ENCODE data around the gene TNC.

Gene TNC

DNA sequence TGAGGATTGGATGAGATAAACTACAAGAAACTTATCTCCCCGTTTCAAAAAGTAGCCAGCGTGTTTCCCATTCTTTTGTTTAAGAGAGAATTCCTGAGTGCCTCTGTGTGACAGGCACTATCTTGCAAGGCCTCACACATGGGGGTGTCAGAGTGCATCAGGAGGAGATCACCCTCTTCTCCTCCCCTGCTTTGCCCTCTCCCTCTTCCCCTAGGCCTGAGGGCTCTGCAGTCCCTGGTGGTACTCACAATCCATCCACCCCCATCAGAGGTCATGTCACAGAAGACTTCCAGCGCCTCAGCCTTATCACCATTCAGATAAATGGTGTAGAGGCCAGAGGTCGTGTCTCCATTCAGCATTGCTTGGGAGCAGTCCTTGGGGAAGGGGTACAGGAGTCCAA is 88.0 kb downstream of the TNC start:
- TF ChIP-seq YY1 (IDR thresholded peaks at IDR 0.05; ENCODE audit: insufficient read depth, insufficient read length) = no peak
- TF ChIP-seq ZNF274 (IDR thresholded peaks at IDR 0.05; ENCODE audit: low read depth, low read length) = no peak
- no peak for TF ChIP-seq SUZ12 (IDR thresholded peaks at IDR 0.05; ENCODE audit: extremely low read depth, insufficient read depth, insufficient read length)
- Histone ChIP-seq H3K27me3 (ENCODE audit: insufficient read depth, insufficient read length) (no peaks in the 10 kb centered on the region), H3K9me3 (ENCODE audit: insufficient read depth, low read length) (no peaks in the 10 kb centered on the region), H3K4me1 (ENCODE audit: insufficient read depth, insufficient read length) (no peaks in the 10 kb centered on the region), H3K4me3 (ENCODE audit: insufficient read length, low read depth) (no peak overlapping the region), H3K36me3 (ENCODE audit: insufficient read depth, insufficient read length, low read length) (peaks cover 82% of the 10 kb centered on the region), H3K9ac (ENCODE audit: insufficient read length, low read depth) (no peak overlapping the region)
- no peak for DNase-seq (ENCODE audit: low read depth, low spot score)

- no peak for TF ChIP-seq ZNF274 (IDR thresholded peaks at IDR 0.05; ENCODE audit: low read depth, low read length)
- Histone ChIP-seq H3K9ac (ENCODE audit: insufficient read length, low read depth) (no peak overlapping the region), H3K9me3 (ENCODE audit: insufficient read depth, low read length) (no peaks in the 10 kb centered on the region), H3K4me1 (ENCODE audit: insufficient read depth, insufficient read length) (no peaks in the 10 kb centered on the region), H3K4me3 (ENCODE audit: insufficient read length, low read depth) (no peak overlapping the region), H3K27me3 (ENCODE audit: insufficient read depth, insufficient read length) (no peaks in the 10 kb centered on the region), H3K36me3 (ENCODE audit: insufficient read depth, insufficient read length, low read length) (peaks cover 86% of the 10 kb centered on the region)
- DNase-seq (ENCODE audit: low read depth, low spot score) = no peak
Observed at GRCh38 chr9:115025721-115026120, 92.2 kb downstream of the TNC start.

- DNase-seq (ENCODE audit: low read depth, low spot score) = no peak
- Histone ChIP-seq H3K4me3 (ENCODE audit: insufficient read length, low read depth) (no peak overlapping the region), H3K36me3 (ENCODE audit: insufficient read depth, insufficient read length, low read length) (peaks cover 81% of the 10 kb centered on the region), H3K9me3 (ENCODE audit: insufficient read depth, low read length) (no peaks in the 10 kb centered on the region), H3K9ac (ENCODE audit: insufficient read length, low read depth) (no peak overlapping the region), H3K27me3 (ENCODE audit: insufficient read depth, insufficient read length) (no peaks in the 10 kb centered on the region), H3K4me1 (ENCODE audit: insufficient read depth, insufficient read length) (no peaks in the 10 kb centered on the region)
- TF ChIP-seq ZNF274 (IDR thresholded peaks at IDR 0.05; ENCODE audit: low read depth, low read length) = no peak
- no peak for TF ChIP-seq SUZ12 (IDR thresholded peaks at IDR 0.05; ENCODE audit: extremely low read depth, insufficient read depth, insufficient read length)
- TF ChIP-seq YY1 (IDR thresholded peaks at IDR 0.05; ENCODE audit: insufficient read depth, insufficient read length) = no peak
Observed at GRCh38 chr9:115024925-115025535, 92.9 kb downstream of the TNC start.

- Histone ChIP-seq H3K4me1 (ENCODE audit: insufficient read depth, insufficient read length) (no peaks in the 10 kb centered on the region), H3K9me3 (ENCODE audit: insufficient read depth, low read length) (no peaks in the 10 kb centered on the region), H3K4me3 (ENCODE audit: insufficient read length, low read depth) (no peak overlapping the region), H3K36me3 (ENCODE audit: insufficient read depth, insufficient read length, low read length) (peaks cover 65% of the 10 kb centered on the region), H3K27me3 (ENCODE audit: insufficient read depth, insufficient read length) (no peaks in the 10 kb centered on the region), H3K9ac (ENCODE audit: insufficient read length, low read depth) (no peak overlapping the region)
- TF ChIP-seq SUZ12 (IDR thresholded peaks at IDR 0.05; ENCODE audit: extremely low read depth, insufficient read depth, insufficient read length) (no peak), YY1 (IDR thresholded peaks at IDR 0.05; ENCODE audit: insufficient read depth, insufficient read length) (no peak), ZNF274 (IDR thresholded peaks at IDR 0.05; ENCODE audit: low read depth, low read length) (no peak)
- DNase-seq (ENCODE audit: low read depth, low spot score) = no peak
Observed at GRCh38 chr9:115022760-115023434, 95.1 kb downstream of the TNC start.

- no peaks in the 10 kb centered on the region for H3K9me3 ChIP-seq (ENCODE audit: insufficient read depth, low read length)
- peaks cover 33% of the 10 kb centered on the region for H3K36me3 ChIP-seq (ENCODE audit: insufficient read depth, insufficient read length, low read length)
- no peaks in the 10 kb centered on the region for H3K27me3 ChIP-seq (ENCODE audit: insufficient read depth, insufficient read length)
- H3K4me1 ChIP-seq (ENCODE audit: insufficient read depth, insufficient read length) = no peaks in the 10 kb centered on the region
- DNase-seq (ENCODE audit: low read depth, low spot score) = no peak
- no peak overlapping the region for H3K9ac ChIP-seq (ENCODE audit: insufficient read length, low read depth)
- H3K4me3 ChIP-seq (ENCODE audit: insufficient read length, low read depth) = no peak overlapping the region
- TF ChIP-seq ZNF274 (IDR thresholded peaks at IDR 0.05; ENCODE audit: low read depth, low read length) = no peak
Observed at GRCh38 chr9:115018547-115019435, 99.2 kb downstream of the TNC start.

DNA sequence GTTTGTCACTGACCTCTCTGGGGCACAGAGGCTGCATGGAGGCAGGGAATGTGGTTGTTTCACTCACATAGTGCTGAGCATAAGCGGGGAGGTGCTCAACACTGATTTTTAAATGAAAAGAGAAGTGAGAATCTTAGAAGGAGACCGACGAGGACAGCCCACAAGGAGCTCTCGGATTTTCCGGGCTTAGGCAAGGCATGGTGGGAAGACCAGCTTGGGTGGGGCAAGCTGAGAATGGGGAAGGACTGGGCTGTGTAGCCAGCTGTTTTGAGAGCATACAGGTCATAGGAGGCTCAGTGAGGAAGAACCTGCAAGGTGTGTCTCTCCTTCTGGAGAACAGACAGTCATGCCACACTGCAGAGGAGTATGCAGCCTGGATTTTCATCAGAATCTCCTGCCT is 101.6 kb downstream of the TNC start:
- H3K4me3 ChIP-seq (ENCODE audit: insufficient read length, low read depth) = no peak overlapping the region
- H3K36me3 ChIP-seq (ENCODE audit: insufficient read depth, insufficient read length, low read length) = peaks cover 8% of the 10 kb centered on the region
- H3K27me3 ChIP-seq (ENCODE audit: insufficient read depth, insufficient read length) = no peaks in the 10 kb centered on the region
- TF ChIP-seq SUZ12 (IDR thresholded peaks at IDR 0.05; ENCODE audit: extremely low read depth, insufficient read depth, insufficient read length) (no peak), YY1 (IDR thresholded peaks at IDR 0.05; ENCODE audit: insufficient read depth, insufficient read length) (no peak), ZNF274 (IDR thresholded peaks at IDR 0.05; ENCODE audit: low read depth, low read length) (no peak)
- no peak for DNase-seq (ENCODE audit: low read depth, low spot score)
- no peak overlapping the region for H3K9ac ChIP-seq (ENCODE audit: insufficient read length, low read depth)
- H3K9me3 ChIP-seq (ENCODE audit: insufficient read depth, low read length) = no peaks in the 10 kb centered on the region
- H3K4me1 ChIP-seq (ENCODE audit: insufficient read depth, insufficient read length) = no peaks in the 10 kb centered on the region

- Histone ChIP-seq H3K4me1 (ENCODE audit: insufficient read depth, insufficient read length) (no peaks in the 10 kb centered on the region), H3K36me3 (ENCODE audit: insufficient read depth, insufficient read length, low read length) (no peaks in the 10 kb centered on the region), H3K27me3 (ENCODE audit: insufficient read depth, insufficient read length) (no peaks in the 10 kb centered on the region), H3K9ac (ENCODE audit: insufficient read length, low read depth) (no peak overlapping the region), H3K9me3 (ENCODE audit: insufficient read depth, low read length) (no peaks in the 10 kb centered on the region), H3K4me3 (ENCODE audit: insufficient read length, low read depth) (no peak overlapping the region)
- TF ChIP-seq ZNF274 (IDR thresholded peaks at IDR 0.05; ENCODE audit: low read depth, low read length) (no peak), YY1 (IDR thresholded peaks at IDR 0.05; ENCODE audit: insufficient read depth, insufficient read length) (no peak), SUZ12 (IDR thresholded peaks at IDR 0.05; ENCODE audit: extremely low read depth, insufficient read depth, insufficient read length) (no peak)
- peak; percentile 51 for DNase-seq (ENCODE audit: low read depth, low spot score)
Observed at GRCh38 chr9:115015018-115015635, 102.8 kb downstream of the TNC start.
